Natural killer cell treated with Interleukin-12 subunit alpha and Interleukin-12 subunit beta and Interleukin-15 and Interleukin-18, amount 100 ng/mL, for 72 hours (primary cell): ENCODE measurements around the gene POU4F2. TPM values are rescaled to one million over a fixed set of nuclear protein-coding genes. Genes with fewer than 3 reads are reported as not detected.
"Not testable (repeated sequence)": the region's sequence is repeated elsewhere in the genome, so short reads cannot be mapped to it uniquely, and the experiment has no call there.

Experiments used
- ATAC-seq, 2 donors: fragments of 150-1000 bp; cut with Tn5 transposase in 1 of 2; sonication (Bioruptor Pico), chemical (Tn5 transposase) in 1 of 2; 2 replicates each; pipeline ENCODE4 v1.10.0; 2021
- DNase-seq: peaks from one replicate; pipeline ENCODE4 v3.0.0; 2022; ENCODE audit warnings: low spot score
- H3K27ac Mint-ChIP-seq, 2 donors: 1 replicate in 1 of 2; 2 replicates in 1 of 2; pipeline ENCODE4 v1.8.0; 2022; ENCODE audit warnings: mixed read lengths in 2 of 2, mild to moderate bottlenecking in 1 of 2, moderate library complexity in 1 of 2
- H3K27me3 Mint-ChIP-seq, 2 donors: 1 replicate in 1 of 2; 2 replicates in 1 of 2; pipeline ENCODE4 v1.8.0; 2022; ENCODE audit warnings: mixed read lengths in 2 of 2
- H3K36me3 Mint-ChIP-seq: one replicate; pipeline ENCODE4 v1.8.0; 2022; ENCODE audit warnings: mixed read lengths
- H3K4me1 Mint-ChIP-seq, 2 donors: 1 replicate in 1 of 2; 2 replicates in 1 of 2; pipeline ENCODE4 v1.8.0; 2022; ENCODE audit warnings: low read depth in 2 of 2, mixed read lengths in 2 of 2, mild to moderate bottlenecking in 1 of 2
- H3K4me3 Mint-ChIP-seq: one replicate; pipeline ENCODE4 v1.8.0; 2022; ENCODE audit warnings: mixed read lengths
- H3K9me3 Mint-ChIP-seq: 2 replicates; pipeline ENCODE4 v1.8.0; 2022; ENCODE audit warnings: mixed read lengths
- total RNA-seq, 2 donors: library from RNA; stranded (reverse); gene quantifications; one replicate each; pipeline ENCODE4 v1.2.3, GENCODE V29; 2022

The POU4F2 gene
- total RNA-seq, 2 donors from 2014 or later = not detected

GRCh38 chr4:146643812-146644401 is 5.2 kb downstream of the POU4F2 start:
- no peak overlapping the region for H3K27ac Mint-ChIP-seq
- no peaks in the 10 kb centered on the region for H3K9me3 Mint-ChIP-seq
- DNase-seq (no peak), ATAC-seq (no peak)
- H3K4me3 Mint-ChIP-seq = no peak overlapping the region
- no peaks in the 10 kb centered on the region for H3K36me3 Mint-ChIP-seq
- H3K27me3 Mint-ChIP-seq = peaks cover 62 to 90% of the 10 kb centered on the region in 2 donors
- H3K4me1 Mint-ChIP-seq = peaks cover 5% of the 10 kb centered on the region in 2 donors

DNA sequence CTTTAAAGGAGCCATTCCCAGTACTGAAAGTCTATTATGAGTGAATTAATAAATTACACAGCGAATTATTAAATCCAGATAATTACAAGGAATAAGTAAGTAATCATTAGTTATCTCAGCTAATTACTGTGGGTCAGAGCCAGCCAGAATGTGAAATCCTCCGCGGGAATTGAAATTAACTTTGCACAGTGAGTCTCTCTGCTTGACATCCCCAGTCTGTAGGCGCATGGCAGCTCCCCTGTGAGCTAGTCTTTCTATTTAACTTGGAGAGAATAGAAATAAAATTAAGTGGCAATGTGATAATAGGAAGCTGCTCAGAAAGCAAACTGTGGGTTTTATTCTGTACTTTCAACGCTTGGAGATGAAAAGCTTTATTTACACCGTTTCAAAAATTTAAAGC is 7.2 kb downstream of the POU4F2 start:
- Mint-ChIP-seq H3K4me3 (no peak overlapping the region), H3K9me3 (no peaks in the 10 kb centered on the region), H3K27me3 (peaks cover 64 to 89% of the 10 kb centered on the region in 2 donors), H3K27ac (no peak overlapping the region), H3K36me3 (no peaks in the 10 kb centered on the region), H3K4me1 (no peaks in the 10 kb centered on the region)
- no peak for DNase-seq
- ATAC-seq = no peak

DNA sequence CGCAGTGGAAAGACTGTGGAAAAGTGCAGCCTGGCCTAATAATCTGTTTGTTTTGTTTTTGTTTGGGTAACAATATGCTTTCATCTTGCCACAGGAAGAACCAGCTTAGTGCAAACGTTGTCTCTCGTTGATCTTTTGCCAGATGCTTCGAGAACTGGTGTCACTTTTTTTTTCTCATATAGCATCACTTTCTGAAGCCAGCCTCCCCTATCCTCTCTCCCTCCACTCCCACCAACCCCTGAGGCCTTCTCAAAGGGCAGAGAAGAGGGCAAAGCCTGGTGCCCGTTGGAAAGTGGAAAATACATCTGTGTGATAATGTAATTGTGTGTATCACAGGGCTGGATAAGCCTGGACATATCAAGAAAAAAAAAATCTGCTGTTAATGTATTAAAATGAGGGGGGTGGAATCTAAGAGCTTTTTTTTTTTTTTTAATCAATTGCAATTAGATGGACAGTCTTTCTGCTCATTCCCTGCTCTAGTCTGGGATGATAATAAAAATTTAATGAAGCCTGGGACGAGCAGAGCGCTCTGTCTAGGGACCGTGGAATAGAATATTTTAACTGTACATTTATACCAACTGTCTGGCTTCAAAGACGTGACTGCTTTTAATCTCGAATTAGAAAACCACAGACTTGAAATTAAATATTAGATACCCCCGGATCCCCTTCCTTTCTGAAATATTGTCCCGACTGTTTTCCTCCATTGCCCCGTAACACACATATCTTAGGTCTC is 8.1 kb downstream of the POU4F2 start:
- H3K4me1 Mint-ChIP-seq = no peaks in the 10 kb centered on the region
- ATAC-seq (no peak), DNase-seq (no peak)
- H3K36me3 Mint-ChIP-seq = no peaks in the 10 kb centered on the region
- no peak overlapping the region for H3K27ac Mint-ChIP-seq
- H3K4me3 Mint-ChIP-seq = no peak overlapping the region
- no peaks in the 10 kb centered on the region for H3K9me3 Mint-ChIP-seq
- peaks cover 64 to 89% of the 10 kb centered on the region in 2 donors for H3K27me3 Mint-ChIP-seq

GRCh38 chr4:146647615-146648460 is 9.1 kb downstream of the POU4F2 start:
- ATAC-seq = no peak
- Mint-ChIP-seq H3K4me3 (no peak overlapping the region), H3K4me1 (no peaks in the 10 kb centered on the region), H3K27ac (no peak overlapping the region), H3K9me3 (no peaks in the 10 kb centered on the region), H3K36me3 (peaks cover under 1% of the 10 kb centered on the region), H3K27me3 (peaks cover 67 to 89% of the 10 kb centered on the region in 2 donors)
- no peak for DNase-seq

- no peaks in the 10 kb centered on the region for H3K9me3 Mint-ChIP-seq
- H3K4me3 Mint-ChIP-seq = no peak overlapping the region
- H3K36me3 Mint-ChIP-seq = peaks cover 5% of the 10 kb centered on the region
Observed at GRCh38 chr4:146648461-146648783, 9.7 kb downstream of the POU4F2 start.

DNA sequence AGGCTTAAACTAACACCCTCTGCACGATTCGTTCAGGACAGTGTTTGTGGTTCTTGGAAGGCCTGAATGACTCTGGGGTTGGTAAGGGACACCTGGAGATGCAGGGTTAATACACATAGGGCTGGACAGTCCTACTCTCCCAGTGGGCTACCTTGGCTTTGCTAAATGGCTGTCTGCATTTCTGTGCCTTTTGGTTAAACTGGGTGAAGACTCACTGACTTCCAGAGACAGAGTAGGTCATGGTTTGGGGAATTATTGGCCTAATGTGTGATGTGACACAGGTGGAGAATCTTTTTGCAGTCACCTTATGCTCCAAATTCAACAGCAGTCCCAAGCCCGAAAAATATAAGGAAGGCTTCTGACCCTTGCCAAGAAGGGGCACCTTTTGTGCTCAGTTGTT is 10.5 kb downstream of the POU4F2 start:
- H3K27ac Mint-ChIP-seq = no peak overlapping the region
- H3K36me3 Mint-ChIP-seq = peaks cover 5% of the 10 kb centered on the region
- ATAC-seq = no peak
- no peak overlapping the region for H3K4me3 Mint-ChIP-seq
- DNase-seq = no peak
- H3K4me1 Mint-ChIP-seq = peaks cover 0 to 2% of the 10 kb centered on the region in 2 donors
- H3K27me3 Mint-ChIP-seq = peaks cover 69 to 89% of the 10 kb centered on the region in 2 donors
- no peaks in the 10 kb centered on the region for H3K9me3 Mint-ChIP-seq

More at GRCh38 chr4:146648461-146648783, 9.7 kb downstream of the POU4F2 start:
- Mint-ChIP-seq H3K4me1 (no peaks in the 10 kb centered on the region), H3K27me3 (peaks cover 68 to 89% of the 10 kb centered on the region in 2 donors), H3K27ac (no peak overlapping the region)
- no peak for ATAC-seq
- DNase-seq = no peak

- Mint-ChIP-seq H3K4me3 (no peak overlapping the region), H3K4me1 (peaks cover 4 to 6% of the 10 kb centered on the region in 2 donors), H3K27me3 (peaks cover 66 to 88% of the 10 kb centered on the region in 2 donors), H3K9me3 (no peaks in the 10 kb centered on the region), H3K36me3 (peaks cover 5% of the 10 kb centered on the region), H3K27ac (no peak overlapping the region)
- ATAC-seq (no peak), DNase-seq (no peak)
Observed at GRCh38 chr4:146650034-146650433, 11.3 kb downstream of the POU4F2 start.

DNA sequence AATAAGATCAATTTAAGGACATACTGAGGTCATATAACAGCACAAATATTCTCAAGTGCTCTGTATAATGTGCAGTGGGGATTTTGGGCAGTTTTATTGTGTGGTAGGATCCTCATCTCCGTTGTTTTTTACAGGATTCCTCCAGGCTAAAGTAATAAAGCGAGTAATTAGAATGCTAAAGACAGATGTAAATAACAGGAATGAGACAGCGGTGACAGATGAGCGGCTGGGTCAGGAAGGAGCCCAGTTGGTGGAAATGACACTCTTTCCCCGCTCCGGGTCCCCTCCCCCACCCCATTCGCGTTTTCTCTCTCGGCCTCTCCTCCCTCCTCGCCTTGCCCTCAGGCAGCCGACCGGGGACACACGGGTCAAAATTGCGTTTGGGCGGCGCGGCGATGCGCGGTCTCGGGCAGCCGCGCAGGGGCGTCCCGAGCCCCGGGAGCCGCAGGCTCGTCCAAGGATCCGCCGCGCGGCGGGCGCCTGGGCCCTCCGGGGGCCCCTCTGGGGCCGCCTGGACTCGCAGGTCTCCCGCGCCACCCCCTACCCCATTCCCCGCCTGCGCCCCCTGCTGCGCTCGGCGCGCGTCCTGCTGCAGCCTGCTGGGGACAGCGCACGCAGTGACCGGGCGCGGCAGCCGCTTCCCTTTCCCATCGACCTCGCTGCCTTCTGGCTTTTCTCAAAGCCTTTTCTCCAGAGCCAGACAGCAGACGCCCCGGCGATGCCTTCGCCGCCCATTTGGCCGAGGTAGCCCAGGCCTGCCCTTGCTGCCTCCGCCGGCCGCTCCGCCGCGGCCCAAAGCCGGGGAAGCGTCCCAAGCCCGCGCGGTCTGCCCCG is 16.2 kb downstream of the POU4F2 start:
- ATAC-seq (peak in 1 of 2 donors; percentile 31), DNase-seq (no peak)
- Mint-ChIP-seq H3K36me3 (peaks cover 5% of the 10 kb centered on the region), H3K4me3 (peak overlapping the region; percentile 59), H3K9me3 (no peaks in the 10 kb centered on the region), H3K27ac (no peak overlapping the region), H3K27me3 (peaks cover 53 to 85% of the 10 kb centered on the region in 2 donors), H3K4me1 (peaks cover 4 to 6% of the 10 kb centered on the region in 2 donors)

DNA sequence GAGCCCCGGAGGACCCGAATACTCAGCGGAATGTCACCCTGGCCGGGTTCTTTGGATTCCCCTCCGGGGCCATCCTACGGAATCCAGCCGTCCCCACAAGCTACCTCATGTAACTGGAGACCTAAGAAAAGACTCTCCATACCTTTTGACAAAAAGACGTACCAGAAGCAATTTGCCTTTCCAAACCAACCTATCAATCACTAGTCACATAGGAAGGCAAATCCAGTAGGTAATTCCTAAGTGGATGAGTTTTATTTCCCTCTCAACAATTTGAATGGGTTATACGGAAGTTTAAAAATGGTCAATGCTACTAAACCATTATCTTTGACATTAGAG is 16.8 kb downstream of the POU4F2 start:
- peak overlapping the region; percentile 49 for H3K4me3 Mint-ChIP-seq
- no peak for ATAC-seq
- peaks cover 4 to 6% of the 10 kb centered on the region in 2 donors for H3K4me1 Mint-ChIP-seq
- H3K27ac Mint-ChIP-seq = no peak overlapping the region
- no peak for DNase-seq
- no peaks in the 10 kb centered on the region for H3K9me3 Mint-ChIP-seq
- peaks cover 52 to 86% of the 10 kb centered on the region in 2 donors for H3K27me3 Mint-ChIP-seq
- H3K36me3 Mint-ChIP-seq = peaks cover 5% of the 10 kb centered on the region

GRCh38 chr4:146661367-146661766 is 22.7 kb downstream of the POU4F2 start:
- Mint-ChIP-seq H3K4me1 (no peaks in the 10 kb centered on the region), H3K27ac (no peak overlapping the region), H3K27me3 (peaks cover 8 to 35% of the 10 kb centered on the region in 2 donors), H3K36me3 (no peaks in the 10 kb centered on the region), H3K9me3 (peaks cover 3% of the 10 kb centered on the region), H3K4me3 (no peak overlapping the region)
- no peak for ATAC-seq
- no peak for DNase-seq

GRCh38 chr4:146663968-146664311 is 25.2 kb downstream of the POU4F2 start:
- not testable (repeated sequence) for H3K4me1 Mint-ChIP-seq, H3K4me3 Mint-ChIP-seq, H3K27ac Mint-ChIP-seq, H3K36me3 Mint-ChIP-seq, H3K9me3 Mint-ChIP-seq, ATAC-seq, DNase-seq
- peaks cover 0 to 17% of the 10 kb centered on the region in 2 donors for H3K27me3 Mint-ChIP-seq

DNA sequence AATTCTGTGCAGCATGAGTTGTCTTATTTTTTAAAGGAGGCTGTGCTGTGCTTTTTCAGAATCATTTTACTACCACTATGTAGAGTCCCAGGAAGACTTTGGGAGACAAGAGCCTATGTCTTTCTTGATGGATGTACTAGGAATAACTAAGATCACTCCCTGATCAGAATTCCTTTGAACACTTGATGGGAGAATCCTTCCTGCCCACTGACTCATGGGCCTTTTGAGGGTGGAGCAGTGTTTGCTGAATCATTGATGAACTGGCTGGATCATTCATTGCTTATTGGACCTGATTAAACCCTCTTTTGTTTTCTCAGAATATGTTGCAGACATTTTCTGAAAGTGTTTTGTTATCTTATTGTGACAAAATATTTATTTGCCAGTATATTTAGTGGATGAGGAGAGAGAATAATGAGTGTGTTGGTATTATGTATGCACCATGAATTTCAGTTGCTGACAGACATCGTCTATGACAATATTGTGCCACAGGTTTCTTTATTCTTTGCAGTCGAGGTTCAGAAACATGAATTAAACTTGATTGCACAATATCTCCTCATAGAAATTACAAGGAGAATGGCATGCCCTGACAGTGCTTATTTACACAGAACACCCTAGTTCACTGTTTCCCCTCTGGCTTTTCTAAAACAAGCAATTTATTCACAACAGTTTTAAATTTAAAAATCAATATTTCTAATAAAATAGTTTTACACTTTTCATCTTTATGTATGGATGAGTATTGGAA is 36.3 kb downstream of the POU4F2 start:
- Mint-ChIP-seq H3K27me3 (peaks cover 0 to 3% of the 10 kb centered on the region in 2 donors), H3K36me3 (no peaks in the 10 kb centered on the region), H3K4me3 (no peak overlapping the region), H3K4me1 (no peaks in the 10 kb centered on the region), H3K9me3 (peaks cover 11% of the 10 kb centered on the region), H3K27ac (no peak overlapping the region)
- DNase-seq (no peak), ATAC-seq (no peak)
